GM19240 (cell line): ENCODE results near the gene MPP2.
"Not testable (repeated sequence)": the region's sequence is repeated elsewhere in the genome, so short reads cannot be mapped to it uniquely, and the experiment has no call there.

ENCODE experiments used
- DNase-seq: peaks from one replicate; pipeline ENCODE4 v3.0.0; 2011; ENCODE audit warnings: low spot score; ENCODE audit not compliant: insufficient read length

The MPP2 gene

DNA sequence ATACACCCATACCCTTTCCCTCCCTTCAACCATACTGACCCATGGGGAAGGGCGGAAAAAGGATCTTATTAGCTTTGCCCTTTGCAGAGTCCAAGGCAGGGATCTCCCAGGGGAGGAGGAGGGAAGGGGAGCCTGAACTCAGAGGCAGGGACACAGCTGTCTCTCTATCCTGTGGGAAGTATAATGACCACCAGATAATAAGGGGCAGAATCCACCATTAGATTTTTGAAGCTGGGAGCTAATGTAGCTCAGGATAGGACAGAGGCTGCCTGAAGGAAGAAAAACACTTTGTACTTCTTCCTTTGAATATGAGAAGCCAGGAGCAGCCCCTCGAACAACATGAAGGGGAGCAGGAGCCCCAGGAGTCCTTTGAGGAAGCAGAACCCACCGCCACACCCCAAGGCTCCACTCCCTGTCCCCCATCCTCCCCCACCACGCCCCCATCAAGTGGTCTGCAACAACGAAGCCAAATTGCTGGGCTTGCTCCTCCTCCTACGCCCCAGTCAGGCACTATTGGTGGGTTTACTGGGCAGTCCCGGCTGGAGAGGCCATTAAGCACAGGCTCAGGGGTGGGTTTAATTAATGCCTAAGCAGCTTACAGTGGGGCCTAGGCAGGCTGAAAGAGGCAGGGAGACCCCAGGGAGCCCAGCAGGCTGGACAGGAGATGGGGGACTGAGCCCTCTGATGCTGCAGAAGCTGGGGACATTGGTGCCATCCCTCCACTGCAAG lies 5.3 kb downstream of the MPP2 start:
- DNase-seq: no peak

DNA sequence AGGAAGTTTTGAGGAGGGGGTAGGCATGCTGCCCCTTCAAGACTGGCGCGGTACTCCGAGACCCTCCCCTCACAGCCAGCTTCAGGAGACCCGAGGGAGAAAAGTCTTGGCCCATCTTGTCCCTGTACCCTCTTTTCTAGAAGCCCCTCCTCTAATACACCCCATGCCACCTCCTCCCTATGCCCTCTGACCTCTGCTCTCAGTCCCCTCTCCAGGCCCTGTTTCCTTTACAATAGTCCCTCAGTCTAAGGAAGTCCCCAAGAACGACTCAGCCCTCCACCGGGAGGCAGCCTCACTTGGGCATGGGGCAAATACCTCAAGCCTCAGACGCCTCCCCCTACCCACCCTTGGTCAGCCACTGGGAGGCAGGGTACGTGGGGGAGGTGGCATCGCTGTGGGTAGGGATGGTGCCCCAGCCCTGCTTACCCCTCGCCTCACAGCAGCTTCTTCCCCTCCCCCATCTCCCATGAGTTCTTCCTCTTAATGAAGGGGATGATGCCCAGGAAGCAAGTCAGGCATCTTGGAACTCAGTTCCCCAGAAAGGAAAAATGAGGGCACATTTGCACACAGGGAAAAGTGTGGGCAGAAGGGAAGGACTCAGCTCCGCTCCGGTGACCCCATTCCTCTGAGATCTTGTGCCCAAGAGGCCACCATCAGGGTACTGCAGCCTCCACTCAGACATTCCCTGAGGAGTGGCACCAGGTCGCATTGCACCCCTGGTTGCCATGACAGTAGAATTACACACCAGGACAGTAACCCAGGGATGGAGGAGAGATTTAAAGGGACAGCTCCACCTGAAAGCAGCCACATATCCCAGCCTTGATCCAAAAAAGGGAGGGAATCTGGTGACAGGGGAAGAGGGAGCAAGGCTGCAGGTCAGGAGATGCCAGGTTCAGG lies 6.2 kb downstream of the MPP2 start:
- DNase-seq: no peak

DNA sequence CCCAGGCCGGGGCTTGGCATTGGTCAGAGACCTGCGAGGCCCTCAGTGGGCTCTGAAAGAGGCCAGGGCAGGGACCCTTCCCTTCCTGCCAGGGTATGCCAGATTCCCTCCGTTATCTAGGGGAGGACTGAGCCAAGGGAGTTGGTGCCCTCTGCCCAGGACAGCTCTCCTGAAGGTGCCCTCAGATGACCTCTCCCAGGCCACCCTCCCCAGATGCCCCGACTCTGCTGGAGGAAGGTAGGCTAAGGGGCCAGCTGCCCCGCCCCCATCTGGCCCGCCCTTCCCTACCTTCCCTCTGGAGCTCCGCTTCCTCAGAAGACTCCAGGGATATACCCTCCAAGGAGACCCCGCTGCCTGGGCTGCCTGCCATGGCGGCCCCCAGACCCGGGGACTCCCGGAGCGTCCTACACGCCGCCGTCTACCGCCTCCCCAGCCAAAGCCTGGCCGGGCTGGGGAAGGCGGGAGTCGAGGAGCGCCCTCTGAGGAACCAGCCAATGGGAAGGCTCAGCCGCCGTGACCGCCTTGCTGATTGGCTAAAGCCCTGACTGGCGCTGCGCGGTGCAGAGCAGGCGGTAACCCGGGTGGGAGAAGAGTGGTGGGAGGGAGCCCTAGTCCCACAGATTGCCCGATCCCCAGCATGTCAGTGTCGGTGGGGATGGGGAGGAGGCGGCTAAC lies 7.0 kb downstream of the MPP2 start:
- DNase-seq: peak; percentile 80

DNA sequence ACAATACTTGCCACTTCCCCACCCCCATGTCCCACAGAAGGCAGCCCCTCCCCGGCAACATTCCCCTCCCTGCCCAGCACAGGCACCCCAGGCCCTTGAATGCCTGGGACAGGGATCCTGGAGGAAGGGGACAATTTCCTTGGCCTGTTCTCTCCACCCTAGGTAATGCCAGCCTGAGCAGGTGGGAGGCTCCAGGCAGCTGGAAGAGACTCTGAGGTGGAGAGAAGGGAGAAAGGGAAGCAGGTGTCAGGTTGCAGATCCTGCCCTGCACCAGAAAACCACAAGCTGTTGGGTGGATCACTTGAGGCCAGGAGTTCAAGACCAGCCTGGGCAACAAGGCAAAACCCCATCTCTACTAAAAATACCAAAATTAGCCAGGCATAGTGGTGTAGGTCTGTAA lies 8.9 kb downstream of the MPP2 start:
- DNase-seq: no peak

DNA sequence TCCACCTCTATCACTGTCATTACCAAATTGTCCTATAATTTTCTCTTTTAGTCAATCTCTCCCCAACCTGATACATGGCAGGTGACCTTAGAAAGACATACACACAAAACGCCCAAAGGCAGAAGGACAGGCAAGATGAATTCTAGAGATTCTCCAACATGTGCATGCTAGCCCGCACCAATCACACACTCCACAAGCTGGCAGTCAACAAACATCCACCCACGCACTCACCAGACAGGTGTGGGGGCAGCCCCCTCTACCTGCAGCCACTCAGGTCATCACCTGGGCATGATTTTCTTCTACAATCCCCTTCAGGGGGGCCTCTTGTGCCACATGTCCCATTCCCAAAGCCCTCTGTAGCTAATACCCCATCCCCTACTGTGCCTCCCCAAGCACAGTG lies 9.5 kb downstream of the MPP2 start:
- no peak for DNase-seq

DNA sequence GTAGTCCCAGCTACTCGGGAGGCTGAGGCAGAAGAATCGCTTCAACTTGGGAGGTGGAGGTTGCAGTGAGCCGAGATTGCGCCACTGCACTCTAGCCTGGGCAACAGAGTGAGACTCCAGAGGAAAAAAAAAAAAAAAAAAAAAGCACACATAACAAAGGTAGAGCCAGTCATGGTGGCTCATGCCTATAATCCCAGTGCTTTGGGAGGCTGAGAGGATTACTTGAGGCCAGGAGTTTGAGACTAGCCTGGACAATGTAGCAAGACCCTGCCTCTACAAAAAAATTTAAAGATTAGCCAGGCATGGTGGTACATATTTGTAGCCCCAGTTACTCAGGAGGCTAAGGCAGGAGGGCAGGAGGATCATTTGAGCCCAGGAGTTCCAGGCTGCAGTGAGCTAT lies 12.8 kb downstream of the MPP2 start:
- DNase-seq: not testable (repeated sequence)

DNA sequence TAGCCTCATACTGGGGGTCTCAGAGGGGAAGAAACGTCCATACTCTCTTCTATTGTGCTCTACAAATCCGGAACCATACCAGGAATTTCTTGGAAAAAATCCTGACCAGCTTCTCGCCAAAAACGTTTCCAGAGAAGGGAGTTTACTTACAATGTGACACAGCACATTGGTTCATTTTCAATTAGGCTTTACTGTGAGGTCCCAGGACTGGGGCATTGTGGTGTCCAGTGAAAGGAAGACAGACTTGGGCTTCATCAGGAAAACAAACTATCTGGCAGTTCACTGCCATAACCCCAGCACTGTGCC lies 14.7 kb downstream of the MPP2 start:
- DNase-seq: no peak

DNA sequence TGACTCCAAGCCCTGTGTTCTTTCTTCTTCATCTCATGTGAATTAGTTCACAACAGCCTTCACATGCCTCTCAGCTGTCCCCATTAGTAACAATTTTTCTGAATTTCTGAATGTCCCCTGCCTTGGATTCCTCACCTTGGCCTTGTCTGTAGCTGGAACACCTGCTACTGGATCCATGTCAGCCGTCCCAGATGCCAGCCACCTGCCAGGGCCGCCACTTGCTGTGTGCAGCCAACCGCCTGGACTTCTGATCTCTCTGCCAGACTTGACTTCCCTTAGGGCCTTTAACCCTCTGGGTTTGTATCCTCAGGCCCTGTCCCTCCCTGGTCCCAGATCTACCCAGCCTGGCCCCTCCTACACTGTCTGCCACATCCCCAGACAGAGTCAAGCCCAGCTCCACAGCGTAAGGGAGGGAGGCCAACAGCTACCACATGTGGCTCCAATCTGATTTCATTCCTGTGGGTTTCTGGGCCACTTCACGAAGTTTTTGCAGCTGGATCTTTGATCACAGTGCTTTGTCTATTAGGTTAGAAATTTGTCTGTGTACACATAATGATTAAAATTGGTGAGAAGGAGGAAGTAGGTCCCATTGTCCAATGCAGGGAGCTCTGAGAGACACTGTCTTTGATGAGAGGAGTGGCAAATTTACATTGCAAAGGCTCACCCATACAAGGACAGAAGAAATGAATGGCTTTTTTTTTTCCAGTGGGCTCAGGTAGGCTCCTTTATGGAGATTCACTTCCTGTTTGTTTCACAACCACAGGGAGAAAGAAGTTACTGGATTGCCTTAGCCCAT lies 15.3 kb downstream of the MPP2 start:
- no peak for DNase-seq

DNA sequence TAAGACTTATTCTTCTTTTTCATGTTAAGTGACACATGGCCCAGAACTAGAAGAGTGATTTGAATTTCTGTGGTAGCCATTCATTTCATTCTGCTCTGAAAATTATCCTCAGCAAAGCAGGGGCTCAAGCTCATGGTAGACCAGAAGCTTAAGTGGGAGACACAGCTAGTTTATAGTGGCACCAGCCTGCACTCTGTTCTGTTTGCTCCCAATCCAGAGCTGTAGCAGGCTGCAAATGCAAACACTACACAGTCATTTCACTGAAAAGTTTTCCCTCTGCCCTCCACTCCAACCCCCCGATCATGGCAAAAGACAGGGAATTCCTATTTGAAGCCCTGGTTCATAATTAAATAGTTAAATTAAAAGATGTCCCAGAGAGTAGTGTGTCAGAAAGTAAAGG lies 17.1 kb downstream of the MPP2 start:
- no peak for DNase-seq

DNA sequence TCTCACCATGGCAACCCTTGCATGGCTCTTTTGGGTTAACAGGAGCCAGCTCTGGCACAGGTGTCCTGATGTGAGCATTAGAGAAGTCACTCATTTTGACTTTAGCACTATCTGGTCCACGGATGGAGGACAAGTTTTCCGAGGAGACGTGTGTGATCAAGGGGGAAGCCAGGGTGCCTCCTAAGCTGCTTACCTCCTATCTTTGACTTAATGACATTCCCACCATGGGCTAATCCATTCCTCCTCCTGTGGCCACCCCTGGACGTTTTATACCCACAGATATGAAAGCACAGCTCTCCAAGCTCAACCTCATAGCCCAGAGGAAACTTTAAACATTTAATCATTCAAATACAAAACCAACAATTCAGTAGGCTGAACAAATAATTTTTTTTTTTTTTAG lies 18.8 kb downstream of the MPP2 start:
- no peak for DNase-seq

DNA sequence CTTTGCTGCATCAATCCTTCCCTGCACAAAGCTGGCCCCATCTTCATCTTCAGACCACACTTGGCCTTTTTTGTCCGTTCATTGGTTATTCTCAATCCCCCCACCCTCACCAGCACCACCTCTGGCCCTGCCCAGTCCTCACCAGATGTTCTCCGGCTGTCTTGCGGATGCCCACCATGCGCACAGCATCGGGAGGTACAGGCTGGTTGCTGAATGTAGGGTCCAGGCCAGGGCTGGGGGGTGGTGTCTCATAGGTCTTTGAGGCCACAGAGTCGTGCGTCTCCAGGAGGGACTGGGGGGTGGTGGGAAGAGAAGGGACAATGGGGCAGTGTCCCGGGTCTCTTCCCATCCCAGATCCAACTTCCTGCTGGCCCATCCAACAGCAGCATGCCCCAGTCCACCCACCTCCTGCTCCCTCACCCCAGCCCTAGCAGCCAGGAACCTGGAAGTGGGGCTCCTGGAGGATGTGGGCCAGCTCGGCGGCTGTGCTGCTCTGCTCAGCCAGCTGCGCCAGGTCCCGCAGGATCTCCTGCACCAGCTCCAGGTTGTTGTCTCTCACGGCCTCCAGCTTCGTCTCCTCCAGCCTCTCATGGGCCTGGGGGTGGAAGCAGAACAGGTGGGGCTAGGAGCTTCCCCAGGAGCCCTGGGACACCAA lies 24.4 kb downstream of the MPP2 start:
- no peak for DNase-seq

DNA sequence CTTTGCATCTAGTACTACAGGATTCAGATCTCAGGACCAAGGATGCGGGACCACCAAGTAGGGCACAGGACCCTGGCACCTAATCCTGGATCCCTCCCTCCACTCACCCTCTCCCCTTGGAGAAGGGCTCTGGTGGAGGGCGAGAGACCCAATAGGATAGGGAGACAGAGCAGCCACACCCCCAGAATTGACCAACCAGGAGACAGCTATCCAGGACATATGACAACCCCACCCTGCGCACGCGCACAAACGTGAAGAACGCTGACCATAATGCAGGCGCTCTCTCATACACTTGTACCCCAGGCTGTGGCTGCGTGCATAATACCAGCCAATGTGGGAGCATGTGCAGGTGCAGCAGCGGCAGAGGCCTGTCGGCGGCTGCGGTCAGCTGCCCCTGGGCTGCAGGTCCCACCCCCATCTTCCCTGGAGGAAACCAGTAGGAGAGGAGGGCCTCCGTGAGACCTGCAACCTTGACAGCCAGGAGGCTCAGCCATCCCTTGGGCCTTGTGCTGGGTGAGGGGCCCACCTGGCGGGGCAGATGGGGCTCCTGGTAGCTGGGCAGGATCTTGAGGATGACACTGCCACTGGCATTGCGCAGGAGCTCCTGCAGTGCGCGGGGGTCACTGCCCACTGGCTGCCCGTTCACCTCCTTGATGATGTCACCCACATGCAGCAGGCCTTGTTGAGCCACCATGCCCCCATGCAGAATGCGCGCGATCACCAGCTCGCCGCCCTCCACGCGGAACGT lies 25.4 kb downstream of the MPP2 start:
- DNase-seq: no peak

DNA sequence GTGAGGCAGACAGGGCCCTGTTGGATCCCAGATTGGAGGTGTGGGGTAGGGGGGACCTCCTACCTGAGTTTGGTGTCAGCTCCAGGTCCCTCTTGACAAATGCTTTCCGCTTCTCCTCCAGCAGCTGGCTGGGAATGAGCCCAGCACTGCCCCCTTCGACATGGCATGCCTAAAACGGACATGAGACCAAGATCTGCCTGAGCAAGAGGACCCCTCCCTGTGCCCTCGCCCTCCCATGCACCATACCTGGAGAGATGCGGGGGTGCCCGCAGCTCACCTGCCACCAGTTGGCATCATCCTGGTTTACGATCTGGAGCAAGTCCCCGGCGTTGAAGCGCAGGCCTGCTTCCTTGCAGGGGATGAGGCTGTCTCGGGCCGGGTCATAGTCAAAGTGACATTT lies 26.2 kb downstream of the MPP2 start:
- DNase-seq: no peak

DNA sequence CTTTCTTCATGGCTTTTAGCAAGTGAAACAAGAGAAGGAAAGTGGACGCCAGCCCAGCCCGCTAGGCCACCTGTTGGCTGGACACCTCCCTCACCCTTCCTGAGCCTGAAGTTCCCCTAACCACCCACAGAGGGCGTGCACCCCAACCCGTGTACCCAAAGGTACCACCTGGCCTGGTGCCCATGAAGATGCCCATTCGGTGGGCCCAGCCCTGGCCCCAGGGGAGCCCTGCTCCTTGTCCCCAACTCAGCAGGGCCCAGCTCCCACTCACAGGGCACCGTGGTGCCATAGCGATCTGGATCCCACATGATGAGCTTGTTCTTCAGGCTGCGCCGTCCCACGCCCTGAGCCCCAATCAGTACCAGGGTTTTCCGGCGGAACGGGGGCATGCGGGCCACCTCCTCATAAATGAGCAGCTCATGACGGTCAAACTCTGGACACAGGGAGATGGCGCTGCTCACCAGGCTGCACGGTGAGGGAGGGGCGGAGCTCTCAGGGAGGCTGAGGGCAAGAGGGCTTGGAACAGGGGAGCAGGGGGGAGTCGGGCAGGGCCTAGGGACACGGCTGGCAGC lies 26.8 kb downstream of the MPP2 start:
- DNase-seq: no peak

DNA sequence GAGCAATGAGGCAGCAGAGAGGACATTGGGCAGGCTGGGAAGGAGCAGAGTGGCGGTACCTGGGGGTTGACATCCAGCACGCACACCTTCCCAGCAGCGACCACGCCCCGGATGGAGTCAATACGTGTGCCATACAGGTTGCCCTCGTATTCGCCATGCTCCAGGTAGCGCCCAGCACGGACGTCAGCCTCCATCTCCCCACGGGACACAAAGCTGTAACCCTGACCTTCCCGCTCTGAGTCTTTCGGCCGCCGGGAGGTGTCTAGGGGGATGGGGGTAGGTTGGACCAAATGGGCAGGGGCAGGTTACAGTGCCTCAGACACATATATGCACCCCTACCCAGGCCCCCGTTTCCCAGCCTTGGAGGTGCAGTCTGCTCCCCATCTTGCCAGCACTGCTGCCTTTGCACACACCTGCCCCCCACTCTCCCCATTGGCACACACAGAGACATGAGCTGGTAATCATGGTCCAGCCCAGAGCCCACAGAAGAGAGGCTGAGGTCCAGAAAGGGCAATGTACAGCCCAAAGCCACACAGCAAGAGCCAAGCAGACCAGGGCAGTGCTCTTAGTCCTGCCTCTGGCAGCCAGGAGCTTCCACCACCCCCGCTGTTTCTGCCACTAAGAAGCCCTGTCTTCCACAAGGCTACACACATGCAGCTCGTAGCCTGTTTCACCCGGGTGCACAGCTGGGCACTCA lies 27.5 kb downstream of the MPP2 start:
- DNase-seq: no peak

DNA sequence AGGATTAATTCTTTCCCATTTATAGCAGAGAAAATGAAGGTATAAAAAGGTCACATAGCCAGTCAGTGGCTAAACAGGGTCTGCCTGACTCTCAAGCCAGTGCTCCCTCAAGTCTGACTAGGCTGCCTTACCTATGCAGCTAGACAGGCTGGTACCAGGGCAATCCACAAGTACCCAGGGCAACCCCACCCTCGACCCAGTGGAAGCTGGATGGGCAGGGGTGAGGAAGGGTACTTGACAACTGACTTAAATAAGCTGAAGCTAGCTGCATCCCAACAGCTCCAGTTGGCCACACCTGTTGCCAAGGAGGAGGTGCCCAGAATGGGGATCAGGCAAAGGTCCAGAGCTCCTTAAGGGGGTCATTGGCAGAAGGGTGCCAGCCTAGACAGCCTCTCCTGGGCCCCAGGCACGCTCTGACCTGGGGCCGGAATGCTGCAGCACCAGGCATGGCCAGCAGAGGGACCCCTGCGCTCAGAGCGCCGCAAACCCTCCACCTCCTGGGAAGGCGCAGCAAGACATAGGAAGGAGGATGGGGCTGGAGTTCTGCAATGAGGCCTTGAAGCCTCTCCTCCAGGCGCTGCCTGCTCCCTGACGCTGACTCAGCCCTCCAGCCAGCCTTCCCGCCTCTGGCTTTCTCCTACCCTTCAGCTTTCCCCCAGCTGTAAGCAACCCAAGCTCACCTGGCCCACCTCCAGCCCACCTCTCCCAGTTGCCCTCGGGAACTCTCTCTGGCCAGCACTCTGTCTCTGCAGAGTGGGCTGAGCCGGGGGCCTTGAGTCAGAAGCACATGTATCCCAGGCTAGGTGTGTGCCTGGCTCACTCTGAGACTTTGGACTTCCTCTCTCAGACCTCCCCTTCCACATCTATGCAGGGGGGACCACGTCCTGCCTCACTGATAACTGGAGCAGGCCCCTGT lies 28.8 kb downstream of the MPP2 start:
- DNase-seq: peak; percentile 67

DNA sequence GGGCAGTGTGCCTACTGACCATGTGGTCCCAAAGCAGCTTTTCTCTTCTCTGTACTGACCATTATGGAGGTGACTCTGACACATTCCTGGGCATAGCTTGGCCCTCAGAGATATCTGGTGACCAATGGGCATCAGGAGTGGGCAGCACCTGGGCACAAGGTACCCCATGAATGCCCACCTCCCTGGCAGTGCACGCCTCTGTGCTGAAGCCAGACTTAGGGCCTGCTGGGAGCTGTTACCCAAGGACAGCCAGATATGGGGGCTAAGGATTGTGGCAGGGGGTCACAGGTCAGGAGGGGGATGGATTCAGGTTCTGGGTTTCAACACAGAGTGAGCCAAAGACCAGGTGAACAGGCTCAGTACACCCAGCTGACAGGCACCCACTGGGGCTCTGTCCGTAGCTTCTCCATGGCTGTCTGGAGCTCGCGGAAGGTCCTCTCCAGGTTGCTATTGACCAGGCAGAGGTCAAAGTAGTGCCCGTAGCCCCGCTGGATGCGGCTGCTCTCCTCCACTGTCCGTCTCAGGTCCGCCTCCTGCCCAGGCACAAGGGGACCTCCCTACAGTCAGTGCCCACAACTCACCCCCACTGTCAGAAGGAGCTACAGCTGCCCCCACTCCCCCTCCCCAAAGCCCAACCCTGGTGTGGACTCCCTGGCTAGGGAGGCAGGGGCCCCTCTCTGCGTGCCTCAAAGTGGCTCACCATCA lies 29.7 kb downstream of the MPP2 start:
- DNase-seq: no peak

DNA sequence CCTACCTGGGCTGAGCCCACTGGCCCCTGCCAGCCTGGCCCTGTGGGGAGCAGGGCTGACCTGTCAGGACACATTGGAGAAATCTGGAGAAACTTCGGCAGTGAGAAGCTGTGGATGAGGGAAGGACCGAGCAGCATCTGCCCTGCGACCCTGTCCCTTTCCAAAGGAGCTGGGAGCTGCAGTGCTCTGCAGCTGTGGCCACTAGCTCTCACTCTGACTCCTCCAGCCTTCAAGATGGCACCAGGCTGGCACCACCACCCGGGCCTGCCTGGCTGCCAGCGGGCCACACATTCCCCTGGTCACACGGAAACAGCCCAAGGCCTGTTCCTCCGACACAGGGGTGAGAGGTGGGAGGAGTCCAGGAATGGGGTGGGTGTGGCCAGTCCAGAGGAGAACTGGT lies 30.3 kb downstream of the MPP2 start:
- no peak for DNase-seq
